NT2/D1 (cell line): ENCODE measurements around the gene CTPS2.

Source experiments
- SUZ12 ChIP-seq: IDR thresholded peaks from 2 replicates; pipeline ENCODE4 v1.6.1; 2011; ENCODE audit not compliant: insufficient read length, insufficient read depth; ENCODE audit errors: extremely low read depth
- YY1 ChIP-seq: IDR thresholded peaks from 2 replicates; pipeline ENCODE4 v1.6.1; 2011; ENCODE audit not compliant: insufficient read length, insufficient read depth
- ZNF274 ChIP-seq: IDR thresholded peaks from 2 replicates; pipeline ENCODE4 v1.6.1; 2011; ENCODE audit warnings: mild to moderate bottlenecking, low read depth, low read length

DNA sequence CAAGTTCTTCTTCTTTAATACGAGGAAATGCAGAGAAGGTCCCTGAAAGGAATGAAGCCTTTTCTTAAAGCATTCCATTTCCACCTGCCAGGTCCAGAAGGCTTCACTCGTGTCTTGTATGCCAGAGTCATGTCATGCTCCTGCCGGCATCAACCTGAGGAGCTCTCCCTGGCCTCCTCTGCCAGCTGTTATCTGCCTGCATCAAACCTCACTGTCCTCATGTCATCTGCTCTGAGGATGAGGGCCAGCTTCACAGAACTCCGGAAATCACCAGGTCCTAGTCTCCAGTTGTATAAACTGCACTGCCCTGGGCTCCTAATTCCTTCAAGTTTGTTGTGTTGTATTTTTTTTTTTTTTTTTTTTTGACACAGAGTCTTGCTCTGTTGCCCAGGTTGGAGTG is 82.6 kb downstream of the CTPS2 start:
- TF ChIP-seq ZNF274 (no peak), YY1 (no peak), SUZ12 (no peak)
